H1 (cell line): ENCODE measurements around the gene ASB7.

ENCODE experiments used
- CHD7 ChIP-seq: fragments of 300-600 bp; sonication (generic); IDR thresholded peaks from 2 replicates; pipeline ENCODE4 v1.7.1; 2012; ENCODE audit warnings: low read length, moderate library complexity, mild to moderate bottlenecking, inconsistent platforms; ENCODE audit not compliant: insufficient replicate concordance
- CTCF ChIP-seq, 3 experiments: IDR thresholded peaks; 1 replicate in 2 of 3; 2 replicates in 1 of 3; pipeline versions ENCODE4 v1.5.1 to v1.6.1; 2011; ENCODE audit warnings: low read length in 3 of 3, mild to moderate bottlenecking in 3 of 3, inconsistent platforms in 2 of 3, low read depth in 1 of 3, moderate library complexity in 1 of 3; ENCODE audit not compliant: insufficient read depth in 1 of 3; ENCODE audit errors: control extremely low read depth in 1 of 3
- GABPA ChIP-seq: IDR thresholded peaks from 2 replicates; pipeline ENCODE4 v1.6.1; 2011; ENCODE audit warnings: mild to moderate bottlenecking, low read length, moderate library complexity, borderline replicate concordance; ENCODE audit not compliant: insufficient read depth
- HDAC2 ChIP-seq, 2 experiments: fragments of 300-600 bp in 1 of 2; sonication (generic) in 1 of 2; IDR thresholded peaks; 2 replicates each; pipeline ENCODE4 v1.6.1; 2011 to 2012; ENCODE audit warnings: low read depth in 2 of 2, low read length in 2 of 2, mild to moderate bottlenecking in 2 of 2, moderate library complexity in 2 of 2, borderline replicate concordance in 1 of 2, inconsistent platforms in 1 of 2
- POLR2A ChIP-seq, 2 experiments: IDR thresholded peaks; 1 replicate in 1 of 2; 2 replicates in 1 of 2; pipeline ENCODE4 v1.6.1; 2011; ENCODE audit warnings: low read depth in 2 of 2, low read length in 2 of 2, mild to moderate bottlenecking in 2 of 2; ENCODE audit errors: control extremely low read depth in 1 of 2
- RBBP5 ChIP-seq: IDR thresholded peaks from 2 replicates; pipeline ENCODE4 v1.7.1; 2012; ENCODE audit warnings: low read depth, mild to moderate bottlenecking, inconsistent platforms, low read length, moderate library complexity, borderline replicate concordance
- RFX5 ChIP-seq: IDR thresholded peaks from 2 replicates; pipeline ENCODE4 v1.6.1; 2011; ENCODE audit warnings: low read depth, low read length, improper control_type of control experiment, borderline replicate concordance
- YY1 ChIP-seq: IDR thresholded peaks from 2 replicates; pipeline ENCODE4 v1.6.1; 2011; ENCODE audit warnings: low read depth, mild to moderate bottlenecking, low read length
- TF ChIP-seq, protein P1 (sequence below): IDR thresholded peaks from 2 replicates; pipeline ENCODE4 v1.6.1; 2012; ENCODE audit warnings: inconsistent platforms

DNA sequence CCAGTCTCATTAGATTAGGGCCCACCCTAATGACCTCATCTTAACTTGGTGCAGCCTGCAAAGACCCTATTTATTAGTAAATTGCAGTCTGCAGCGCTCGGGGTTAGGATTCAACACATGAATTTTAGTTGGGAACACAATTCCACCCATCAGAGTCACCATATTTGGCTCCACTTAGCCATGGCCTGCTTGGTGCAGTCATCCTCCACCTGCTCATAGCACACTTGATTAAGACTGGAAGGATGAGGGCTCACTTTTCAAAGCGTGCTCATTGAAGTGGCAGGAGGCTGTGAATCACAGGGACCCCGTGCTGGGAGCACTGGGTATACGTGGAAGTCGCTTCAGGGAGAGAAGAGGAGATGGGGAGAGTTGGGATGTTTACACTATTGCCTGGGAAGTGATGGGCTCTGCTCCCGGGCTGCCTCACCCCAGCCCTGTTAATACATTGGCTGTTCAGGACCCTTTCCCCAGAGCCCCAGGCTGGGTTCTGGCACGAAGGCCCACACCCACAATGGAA, 68.2 kb downstream of the ASB7 start:
- TF ChIP-seq POLR2A (IDR thresholded peaks at IDR 0.05; ENCODE audit: control extremely low read depth in 1 of 2, low read depth in 2 of 2, low read length in 2 of 2) (no peak), RFX5 (no peak), YY1 (no peak), CTCF (IDR thresholded peaks at IDR 0.05; ENCODE audit: control extremely low read depth in 1 of 3, insufficient read depth in 1 of 3, low read depth in 1 of 3, low read length in 3 of 3) (no peak), RBBP5 (no peak), HDAC2 (IDR thresholded peaks at IDR 0.05; ENCODE audit: borderline replicate concordance in 1 of 2, low read depth in 2 of 2, low read length in 2 of 2) (no peak), CHD7 (no peak), GABPA (no peak)
- TF ChIP-seq, protein P1, sequence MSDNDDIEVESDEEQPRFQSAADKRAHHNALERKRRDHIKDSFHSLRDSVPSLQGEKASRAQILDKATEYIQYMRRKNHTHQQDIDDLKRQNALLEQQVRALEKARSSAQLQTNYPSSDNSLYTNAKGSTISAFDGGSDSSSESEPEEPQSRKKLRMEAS, result no peak
